KMS-11 (cell line): Measurements from ENCODE around the gene RREB1.

Experiments used
- H2AFZ ChIP-seq: fragments of 200-600 bp; sonication (generic); 2 replicates; pipeline ENCODE4 v1.6.1; 2016; ENCODE audit warnings: antibody characterized with exemption, mixed run types, low read depth
- H3K27ac ChIP-seq: fragments of 200-600 bp; sonication (generic); 2 replicates; pipeline ENCODE4 v1.6.1; 2016; ENCODE audit warnings: mild to moderate bottlenecking, mixed run types
- H3K27me3 ChIP-seq: fragments of 200-600 bp; sonication (generic); 2 replicates; pipeline ENCODE4 v1.6.1; 2017; ENCODE audit warnings: mild to moderate bottlenecking, low read depth, mixed run types, moderate library complexity; ENCODE audit not compliant: insufficient read depth
- H3K36me3 ChIP-seq: fragments of 200-600 bp; sonication (generic); 2 replicates; pipeline ENCODE4 v1.6.1; 2017; ENCODE audit warnings: mild to moderate bottlenecking, mixed run types; ENCODE audit not compliant: insufficient read depth
- H3K4me1 ChIP-seq: fragments of 200-600 bp; sonication (generic); 2 replicates; pipeline ENCODE4 v1.6.1; 2016; ENCODE audit warnings: mild to moderate bottlenecking, low read depth, mixed run types; ENCODE audit not compliant: poor library complexity, severe bottlenecking
- H3K4me2 ChIP-seq: fragments of 200-600 bp; sonication (generic); 2 replicates; pipeline ENCODE4 v1.7.0; 2016; ENCODE audit warnings: mild to moderate bottlenecking, mixed run types
- H3K4me3 ChIP-seq: fragments of 200-600 bp; sonication (generic); IDR thresholded peaks from 2 replicates; pipeline ENCODE4 v1.6.1; 2017; ENCODE audit warnings: low read depth, low read length, mixed read lengths; ENCODE audit not compliant: insufficient read depth
- H3K79me2 ChIP-seq: fragments of 200-600 bp; sonication (generic); 2 replicates; pipeline ENCODE4 v1.6.1; 2016; ENCODE audit warnings: low read depth, mixed run types; ENCODE audit not compliant: insufficient read depth
- H3K9ac ChIP-seq: fragments of 200-600 bp; sonication (generic); 2 replicates; pipeline ENCODE4 v1.6.1; 2016; ENCODE audit warnings: mild to moderate bottlenecking, mixed run types
- H4K20me1 ChIP-seq: fragments of 200-600 bp; sonication (generic); 2 replicates; pipeline ENCODE4 v1.6.1; 2016; ENCODE audit warnings: mild to moderate bottlenecking, mixed run types; ENCODE audit not compliant: insufficient read depth
- CTCF ChIP-seq: fragments of 200-600 bp; sonication (generic); conservative IDR thresholded peaks from 2 replicates; pipeline ENCODE4 v1.6.1; 2017; ENCODE audit warnings: low read depth, mild to moderate bottlenecking, antibody characterized with exemption, low read length, moderate library complexity, mixed read lengths

Gene RREB1

GRCh38 chr6:7161253-7161623, 53.5 kb downstream of the RREB1 start:
- H3K9ac ChIP-seq = no peak overlapping the region

GRCh38 chr6:7161845-7162244, 54.1 kb downstream of the RREB1 start:
- no peak overlapping the region for H3K4me3 ChIP-seq
- no peaks in the 10 kb centered on the region for H4K20me1 ChIP-seq
- H3K9ac ChIP-seq = no peak overlapping the region
- H3K36me3 ChIP-seq = no peaks in the 10 kb centered on the region
- H3K4me1 ChIP-seq = peaks cover 51% of the 10 kb centered on the region
- H3K4me2 ChIP-seq = no peak overlapping the region
- H2AFZ ChIP-seq = no peak overlapping the region
- no peak overlapping the region for H3K27ac ChIP-seq
- no peaks in the 10 kb centered on the region for H3K27me3 ChIP-seq
- H3K79me2 ChIP-seq = peaks cover 29% of the 10 kb centered on the region; the same call in 1 of the 2 replicates
- TF ChIP-seq CTCF = no peak

More at GRCh38 chr6:7161253-7161623, 53.5 kb downstream of the RREB1 start:
- Histone ChIP-seq H3K79me2 (peaks cover 34% of the 10 kb centered on the region; the same call in 1 of the 2 replicates), H3K27me3 (no peaks in the 10 kb centered on the region), H3K4me2 (no peak overlapping the region), H3K27ac (no peak overlapping the region), H3K4me1 (peaks cover 57% of the 10 kb centered on the region), H2AFZ (no peak overlapping the region), H3K36me3 (no peaks in the 10 kb centered on the region), H4K20me1 (no peaks in the 10 kb centered on the region), H3K4me3 (no peak overlapping the region)
- no peak for TF ChIP-seq CTCF

- Histone ChIP-seq H3K9ac (no peak overlapping the region), H3K79me2 (peaks cover 15% of the 10 kb centered on the region; the same call in 1 of the 2 replicates), H2AFZ (no peak overlapping the region), H4K20me1 (no peaks in the 10 kb centered on the region), H3K4me2 (no peak overlapping the region), H3K27ac (no peak overlapping the region), H3K4me3 (no peak overlapping the region), H3K36me3 (no peaks in the 10 kb centered on the region), H3K4me1 (peaks cover 32% of the 10 kb centered on the region), H3K27me3 (no peaks in the 10 kb centered on the region)
- no peak for TF ChIP-seq CTCF
Measured at GRCh38 chr6:7163661-7164071, 55.9 kb downstream of the RREB1 start.

- Histone ChIP-seq H2AFZ (no peak overlapping the region), H3K79me2 (peaks cover 12% of the 10 kb centered on the region; the same call in 1 of the 2 replicates), H3K9ac (no peak overlapping the region), H3K27me3 (no peaks in the 10 kb centered on the region), H3K4me2 (no peak overlapping the region), H3K4me1 (peaks cover 23% of the 10 kb centered on the region), H3K27ac (no peak overlapping the region), H3K36me3 (no peaks in the 10 kb centered on the region), H3K4me3 (no peak overlapping the region), H4K20me1 (no peaks in the 10 kb centered on the region)
- no peak for TF ChIP-seq CTCF
Measured at GRCh38 chr6:7164536-7165001, 56.8 kb downstream of the RREB1 start.
